GM23338 (cell line): Measurements from ENCODE around the gene ZNF445. TPM values are rescaled to one million over a fixed set of nuclear protein-coding genes. Genes with fewer than 3 reads are reported as not detected.

Source experiments
- ATAC-seq: fragments of 200-7000 bp; cut with Tn5 transposase; 3 replicates; pipeline ENCODE4 v1.9.1; 2020
- DNase-seq: peaks from one replicate; pipeline ENCODE4 v3.0.0-alpha.2; 2015; ENCODE audit warnings: low spot score
- H2AFZ ChIP-seq: fragments of 200-600 bp; sonication (generic); 2 replicates; pipeline ENCODE4 v1.8.0; 2016; ENCODE audit warnings: antibody characterized with exemption, mild to moderate bottlenecking, moderate library complexity
- H3F3A ChIP-seq: fragments of 200-600 bp; sonication (generic); replicated peaks from 2 replicates; pipeline ENCODE4 v1.8.0; 2017; ENCODE audit warnings: antibody characterized with exemption, mixed run types, low read depth
- H3K27ac ChIP-seq: fragments of 200-600 bp; sonication (generic); 2 replicates; pipeline ENCODE4 v1.6.1; 2016; ENCODE audit warnings: low read depth
- H3K27me3 ChIP-seq: fragments of 200-600 bp; sonication (generic); 2 replicates; pipeline ENCODE4 v1.8.0; 2016; ENCODE audit warnings: mild to moderate bottlenecking, mixed run types, moderate library complexity; ENCODE audit not compliant: insufficient read depth
- H3K36me3 ChIP-seq: fragments of 200-600 bp; sonication (generic); 2 replicates; pipeline ENCODE4 v1.8.0; 2016; ENCODE audit warnings: mild to moderate bottlenecking; ENCODE audit not compliant: insufficient read depth
- H3K4me1 ChIP-seq: fragments of 200-600 bp; sonication (generic); 2 replicates; pipeline ENCODE4 v1.8.0; 2016; ENCODE audit warnings: mild to moderate bottlenecking, moderate library complexity; ENCODE audit not compliant: insufficient read depth
- H3K4me2 ChIP-seq: fragments of 200-600 bp; sonication (generic); 2 replicates; pipeline ENCODE4 v1.7.1; 2017; ENCODE audit warnings: mixed run types
- H3K4me3 ChIP-seq: fragments of 200-600 bp; sonication (generic); 2 replicates; pipeline ENCODE4 v1.6.1; 2016; ENCODE audit warnings: mixed run types
- H3K79me2 ChIP-seq: fragments of 200-600 bp; sonication (generic); replicated peaks from 2 replicates; pipeline ENCODE4 v1.8.0; 2017; ENCODE audit warnings: mild to moderate bottlenecking; ENCODE audit not compliant: insufficient read depth
- H3K9me2 ChIP-seq: fragments of 200-600 bp; sonication (generic); 2 replicates; pipeline ENCODE4 v1.8.0; 2017; ENCODE audit not compliant: insufficient read depth
- H4K20me1 ChIP-seq: fragments of 200-600 bp; sonication (generic); replicated peaks from 2 replicates; pipeline ENCODE4 v1.8.0; 2017; ENCODE audit warnings: mild to moderate bottlenecking; ENCODE audit not compliant: insufficient read depth
- H3K27ac Mint-ChIP-seq: 2 replicates; pipeline ENCODE4 v1.8.0; 2020; ENCODE audit warnings: inconsistent platforms, mild to moderate bottlenecking, moderate library complexity, mixed read lengths
- H3K27me3 Mint-ChIP-seq: 3 replicates; pipeline ENCODE4 v1.8.0; 2022; ENCODE audit warnings: low read depth, mild to moderate bottlenecking, moderate library complexity, mixed read lengths, inconsistent platforms; ENCODE audit not compliant: insufficient read depth, poor library complexity
- H3K36me3 Mint-ChIP-seq: 3 replicates; pipeline ENCODE4 v1.8.0; 2021; ENCODE audit warnings: low read depth, mild to moderate bottlenecking, inconsistent platforms, moderate library complexity, mixed read lengths
- H3K4me1 Mint-ChIP-seq: 3 replicates; pipeline ENCODE4 v1.8.0; 2020; ENCODE audit warnings: mild to moderate bottlenecking, inconsistent platforms, mixed read lengths
- H3K4me3 Mint-ChIP-seq: 3 replicates; pipeline ENCODE4 v1.8.0; 2021; ENCODE audit warnings: moderate library complexity, mild to moderate bottlenecking, inconsistent platforms, mixed read lengths
- H3K9me3 Mint-ChIP-seq: 3 replicates; pipeline ENCODE4 v1.8.0; 2020; ENCODE audit warnings: moderate library complexity, mild to moderate bottlenecking, inconsistent platforms, mixed read lengths
- CTCF ChIP-seq, 2 experiments: fragments of 200-600 bp in 1 of 2; sonication (generic) in 1 of 2; conservative IDR thresholded peaks; 2 replicates each; pipeline versions ENCODE4 v1.5.1 to v1.6.1; 2016 to 2017; ENCODE audit warnings: antibody characterized with exemption in 2 of 2, low read depth in 2 of 2, mild to moderate bottlenecking in 2 of 2, moderate library complexity in 1 of 2
- ETS1 ChIP-seq: IDR thresholded peaks from 2 replicates; pipeline ENCODE4 v1.6.1; 2016; ENCODE audit warnings: antibody characterized with exemption
- EZH2 ChIP-seq: fragments of 200-600 bp; sonication (generic); IDR thresholded peaks from one replicate; pipeline ENCODE4 v1.8.0; 2017; ENCODE audit warnings: antibody characterized with exemption, mild to moderate bottlenecking, low read depth; ENCODE audit not compliant: unreplicated experiment
- NANOG ChIP-seq: IDR thresholded peaks from 2 replicates; pipeline ENCODE4 v1.6.1; 2016; ENCODE audit warnings: antibody characterized with exemption, borderline replicate concordance
- POLR2AphosphoS5 ChIP-seq: IDR thresholded peaks from 2 replicates; pipeline ENCODE4 v1.6.1; 2016; ENCODE audit warnings: antibody characterized with exemption, low read depth
- REST ChIP-seq: IDR thresholded peaks from one replicate; pipeline ENCODE4 v1.6.1; 2018; ENCODE audit warnings: antibody characterized with exemption; ENCODE audit not compliant: unreplicated experiment
- ZNF114 ChIP-seq: fragments of 250-450 bp; sonication (Bioruptor Pico); IDR thresholded peaks from 2 replicates; pipeline ENCODE4 v1.5.0; 2020; ENCODE audit warnings: mild to moderate bottlenecking, moderate library complexity
- ZNF331 ChIP-seq: fragments of 250-450 bp; sonication (Bioruptor Pico); IDR thresholded peaks from 2 replicates; pipeline ENCODE4 v1.5.0; 2020; ENCODE audit warnings: low read depth, mild to moderate bottlenecking, moderate library complexity
- ZNF462 ChIP-seq: fragments of 250-450 bp; sonication (Bioruptor Pico); IDR thresholded peaks from 2 replicates; pipeline ENCODE4 v1.5.0; 2020; ENCODE audit warnings: mild to moderate bottlenecking, moderate library complexity
- polyA plus RNA-seq: library from polyadenylated mRNA; unstranded; fragments of >200 nt; fragmentation: Nextera tagmentation; extraction: Ambion mirVana; gene quantifications from 2 replicates; pipeline ENCODE4 v1.2.1, GENCODE V29; 2016
- total RNA-seq: library from RNA; depleted of rRNA; stranded (reverse); fragments of >200 nt; shearing (Covaris generic); gene quantifications from 2 replicates; pipeline ENCODE4 v1.2.3, GENCODE V29; 2014

The ZNF445 gene
- total and polyA plus RNA-seq, 2 experiments from 2014 or later = 2.7 to 16.6 TPM

GRCh38 chr3:44478606-44479094 lies 1.2 kb upstream of the ZNF445 start:
- Mint-ChIP-seq H3K36me3 (no peaks in the 10 kb centered on the region; the same call in 2 of the 3 replicates), H3K27me3 (no peaks in the 10 kb centered on the region), H3K9me3 (no peaks in the 10 kb centered on the region; the same call in 2 of the 3 replicates), H3K4me1 (peaks cover 28% of the 10 kb centered on the region), H3K27ac (no peak overlapping the region), H3K4me3 (peak overlapping the region; percentile 91; the same call in 1 of the 3 replicates)
- Histone ChIP-seq H3K27me3 (no peaks in the 10 kb centered on the region), H3K79me2 (peaks cover 36% of the 10 kb centered on the region), H2AFZ (no peak overlapping the region), H3K27ac (no peak overlapping the region), H3K4me2 (peak overlapping the region; percentile 76; the same call in 1 of the 2 replicates), H3K4me1 (peaks cover 19% of the 10 kb centered on the region), H3K9me2 (peaks cover 9% of the 10 kb centered on the region), H3K4me3 (no peak overlapping the region; the same call in 1 of the 2 replicates), H4K20me1 (peaks cover 12% of the 10 kb centered on the region; the same call in 1 of the 2 replicates), H3F3A (no peaks in the 10 kb centered on the region), H3K36me3 (no peaks in the 10 kb centered on the region)
- DNase-seq = no peak
- TF ChIP-seq NANOG (no peak), EZH2 (no peak), REST (no peak), ZNF331 (CRISPR knock-in tag) (no peak)
- ATAC-seq = no peak

GRCh38 chr3:44478055-44478468 lies 592 bp upstream of the ZNF445 start:
- no peak for ATAC-seq
- TF ChIP-seq ZNF114 (CRISPR knock-in tag) (no peak), CTCF (conservative IDR thresholded peaks at IDR 0.05; ENCODE audit: low read depth in 2 of 2) (no peak), EZH2 (no peak), ZNF462 (CRISPR knock-in tag) (no peak), ETS1 (no peak), POLR2AphosphoS5 (no peak)

More at GRCh38 chr3:44478055-44478468, 592 bp upstream of the ZNF445 start:
- peaks cover 14% of the 10 kb centered on the region; the same call in 1 of the 2 replicates for H4K20me1 ChIP-seq
- no peaks in the 10 kb centered on the region for H3K27me3 ChIP-seq
- DNase-seq = no peak
- peaks cover 9% of the 10 kb centered on the region for H3K9me2 ChIP-seq
- Mint-ChIP-seq H3K27ac (peak overlapping the region; percentile 86; the same call in 1 of the 2 replicates), H3K36me3 (no peaks in the 10 kb centered on the region; the same call in 2 of the 3 replicates), H3K4me1 (peaks cover 28% of the 10 kb centered on the region), H3K4me3 (peak overlapping the region; percentile 91), H3K9me3 (no peaks in the 10 kb centered on the region; the same call in 2 of the 3 replicates), H3K27me3 (no peaks in the 10 kb centered on the region)
- H3F3A ChIP-seq = no peaks in the 10 kb centered on the region
- H3K36me3 ChIP-seq = no peaks in the 10 kb centered on the region
- peak overlapping the region; percentile 65 for H3K4me3 ChIP-seq
- peaks cover 42% of the 10 kb centered on the region for H3K79me2 ChIP-seq
- peaks cover 19% of the 10 kb centered on the region for H3K4me1 ChIP-seq
- H3K4me2 ChIP-seq = peak overlapping the region; percentile 76
- H3K27ac ChIP-seq = no peak overlapping the region
- H2AFZ ChIP-seq = peak overlapping the region; percentile 100
